Measurements from ENCODE around the gene NCF4. TPM values are rescaled to one million over a fixed set of nuclear protein-coding genes. Genes with fewer than 3 reads are reported as not detected.
A peak's percentile ranks its signal among the peaks of the same experiment; 100 is the strongest.

NCF4 gene
- total and polyA plus RNA-seq, 2 of the 4 experiments (the other 2 are of a cell fraction): not detected

GRCh38 chr22:36823186-36823839 lies 37.5 kb upstream of the NCF4 start:
- POLR2A ChIA-PET (ENCODE audit: unreplicated experiment): no interaction called here

More at GRCh38 chr22:36823186-36823839, 37.5 kb upstream of the NCF4 start:
- Histone ChIP-seq H2BK15ac (ENCODE audit: low read depth, low read length) (no peak overlapping the region), H2AK9ac (replicated peaks; ENCODE audit: low read depth, low read length, poor library complexity) (no peak overlapping the region), H3K4me2 (ENCODE audit: low read depth, low read length) (no peak overlapping the region), H2BK20ac (ENCODE audit: low read depth, low read length) (no peak overlapping the region), H3K23ac (ENCODE audit: low read depth, low read length) (no peak overlapping the region), H3K4me1 (ENCODE audit: control insufficient read depth, insufficient read depth, low read length) (no peaks in the 10 kb centered on the region), H3K27me3 (ENCODE audit: control insufficient read depth, insufficient read depth, low read length) (peaks cover 56% of the 10 kb centered on the region), H2BK5ac (ENCODE audit: low read depth, low read length, poor library complexity, severe bottlenecking) (no peak overlapping the region), H3K14ac (replicated peaks; ENCODE audit: low read depth, low read length) (no peak overlapping the region), H3K56ac (ENCODE audit: extremely low read depth, insufficient read depth, low read length) (no peak overlapping the region), H3K4me3 (ENCODE audit: insufficient read depth, low read depth, low read length) (no peak overlapping the region), H3K9me3 (ENCODE audit: control insufficient read depth, insufficient read depth, low read length) (no peaks in the 10 kb centered on the region), H3K27ac (ENCODE audit: insufficient read depth, low read length) (no peak overlapping the region), H2AFZ (replicated peaks; ENCODE audit: low read length, poor library complexity) (no peak overlapping the region), H3K79me1 (ENCODE audit: low read depth in 1 of 2, low read length in 2 of 2) (no peaks in the 10 kb centered on the region), H2BK120ac (ENCODE audit: low read depth, low read length) (no peak overlapping the region), H4K8ac (ENCODE audit: low read depth in 2 of 2, low read length in 2 of 2) (no peak overlapping the region), H4K91ac (ENCODE audit: insufficient read depth, low read depth, low read length) (no peak overlapping the region), H3K9me1 (ENCODE audit: insufficient read depth, low read length) (no peaks in the 10 kb centered on the region), H4K5ac (ENCODE audit: low read depth, low read length) (no peak overlapping the region), H3K4ac (ENCODE audit: low read depth, low read length) (no peak overlapping the region), H3K18ac (ENCODE audit: low read depth, low read length) (no peak overlapping the region), H2AK5ac (ENCODE audit: low read depth, low read length) (no peak overlapping the region), H3K36me3 (ENCODE audit: control insufficient read depth, insufficient read depth, low read length) (no peaks in the 10 kb centered on the region), H3K9ac (ENCODE audit: low read depth, low read length) (no peak overlapping the region), H4K20me1 (ENCODE audit: insufficient read depth, low read length) (no peaks in the 10 kb centered on the region)
- TF ChIP-seq RAD21 (IDR thresholded peaks at IDR 0.05; ENCODE audit: low read length): no peak
- TF ChIP-seq RCOR1 (IDR thresholded peaks at IDR 0.05; ENCODE audit: insufficient replicate concordance, low read length): no peak
- TF ChIP-seq ELK1 (IDR thresholded peaks at IDR 0.05; ENCODE audit: borderline replicate concordance, low read depth, low read length): no peak
- TF ChIP-seq CEBPB (IDR thresholded peaks at IDR 0.05; ENCODE audit: low read depth, low read length): no peak
- TF ChIP-seq NFE2L2 (IDR thresholded peaks at IDR 0.05; ENCODE audit: low read depth, low read length): no peak
- TF ChIP-seq MAFK (IDR thresholded peaks at IDR 0.05; ENCODE audit: low read depth, low read length): no peak
- TF ChIP-seq CTCF (conservative IDR thresholded peaks at IDR 0.05; ENCODE audit: low read depth, low read length): no peak
- TF ChIP-seq CHD1 (IDR thresholded peaks at IDR 0.05; ENCODE audit: low read depth, low read length): no peak
- TF ChIP-seq BHLHE40 (IDR thresholded peaks at IDR 0.05; ENCODE audit: low read depth, low read length): no peak
- no peak for TF ChIP-seq FOS (IDR thresholded peaks at IDR 0.05; ENCODE audit: low read depth, low read length)
- TF ChIP-seq POLR2A (IDR thresholded peaks at IDR 0.05; ENCODE audit: low read depth, low read length): no peak
- no peak for TF ChIP-seq RFX5 (IDR thresholded peaks at IDR 0.05; ENCODE audit: low read depth, low read length)
- TF ChIP-seq SMC3 (IDR thresholded peaks at IDR 0.05; ENCODE audit: low read depth, low read length): no peak
- TF ChIP-seq MXI1 (IDR thresholded peaks at IDR 0.05; ENCODE audit: borderline replicate concordance, low read depth, low read length): no peak
- TF ChIP-seq USF2 (IDR thresholded peaks at IDR 0.05; ENCODE audit: low read depth, low read length): no peak
- TF ChIP-seq MAZ (IDR thresholded peaks at IDR 0.05; ENCODE audit: borderline replicate concordance, low read depth, low read length): no peak
- DNase-seq: peak; percentile 5
- no TSS peak for BruUV-seq (replicated peaks)
- 46% methylated on average over 4 of the region's 17 CpGs; no CpG with 5 or more reads in 1 of the 2 experiments for WGBS, 2 experiments (ENCODE audit: extremely low coverage in 2 of 2, insufficient read length in 1 of 2)
- CTCF ChIA-PET: no interaction called here
- intact Hi-C loops (cut with micrococcal nuclease): no loop called here
- in situ Hi-C loops (cut with MboI; ENCODE audit: low sequenced_read_pairs): no loop called here
- ATAC-seq (ENCODE audit: low read depth): peak; percentile 11; the same call in 1 of the 2 replicates
- dilution Hi-C loops (cut with HindIII; ENCODE audit: low sequenced_read_pairs, unreplicated experiment): no loop called here

All from IMR-90 (cell line).